RPMI7951 (cell line): ENCODE results near the gene CYTH2. TPM values are rescaled to one million over a fixed set of nuclear protein-coding genes. Genes with fewer than 3 reads are reported as not detected.

Source experiments
- DNase-seq: peaks from one replicate; pipeline ENCODE4 v3.0.0-alpha.2; 2012; ENCODE audit warnings: low read depth
- total RNA-seq: library from RNA; depleted of rRNA; stranded (reverse); fragments of >200 nt; shearing (Covaris generic); gene quantifications from 2 replicates; pipeline ENCODE4 v1.2.3, GENCODE V29; 2014; rRNA removed

CYTH2 gene, protein sequence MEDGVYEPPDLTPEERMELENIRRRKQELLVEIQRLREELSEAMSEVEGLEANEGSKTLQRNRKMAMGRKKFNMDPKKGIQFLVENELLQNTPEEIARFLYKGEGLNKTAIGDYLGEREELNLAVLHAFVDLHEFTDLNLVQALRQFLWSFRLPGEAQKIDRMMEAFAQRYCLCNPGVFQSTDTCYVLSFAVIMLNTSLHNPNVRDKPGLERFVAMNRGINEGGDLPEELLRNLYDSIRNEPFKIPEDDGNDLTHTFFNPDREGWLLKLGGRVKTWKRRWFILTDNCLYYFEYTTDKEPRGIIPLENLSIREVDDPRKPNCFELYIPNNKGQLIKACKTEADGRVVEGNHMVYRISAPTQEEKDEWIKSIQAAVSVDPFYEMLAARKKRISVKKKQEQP
- 39.0 and 74.3 TPM in 2 replicates for total RNA-seq

DNA sequence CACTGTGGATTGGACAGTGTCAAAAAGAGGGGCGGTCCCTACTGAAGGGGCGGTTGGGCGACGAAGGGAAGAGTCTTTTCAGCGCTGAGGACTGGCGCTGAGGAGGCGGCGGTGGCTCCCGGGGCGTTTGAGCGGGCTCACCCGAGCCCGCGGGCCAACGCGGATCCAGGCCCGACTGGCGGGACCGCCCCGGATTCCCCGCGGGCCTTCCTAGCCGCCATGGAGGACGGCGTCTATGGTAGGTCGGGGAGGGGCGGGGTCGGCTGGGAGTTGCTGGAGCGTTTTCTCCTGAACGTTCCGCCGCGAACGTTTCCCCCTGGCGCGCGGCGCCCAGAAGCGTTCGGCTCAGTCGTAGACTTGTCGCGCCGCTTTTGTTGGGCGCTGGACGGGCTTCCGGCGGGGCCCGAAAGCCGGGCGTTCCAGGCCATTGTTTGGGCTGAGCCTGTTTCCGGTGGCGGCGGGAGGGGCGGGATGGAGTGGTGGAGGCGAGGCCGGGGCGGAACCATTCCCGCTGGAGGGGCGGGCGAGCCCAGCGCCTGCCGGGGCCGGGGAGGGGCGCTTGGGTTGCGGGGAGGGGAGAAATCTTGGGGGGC, at the start of gene CYTH2:
Gene CYTH2, plus strand, starts transcription at position 81 of the 593 bp plus-strand sequence. Its CDS starts 139 bp downstream, at position 220.
- peak; percentile 84 for DNase-seq

DNA sequence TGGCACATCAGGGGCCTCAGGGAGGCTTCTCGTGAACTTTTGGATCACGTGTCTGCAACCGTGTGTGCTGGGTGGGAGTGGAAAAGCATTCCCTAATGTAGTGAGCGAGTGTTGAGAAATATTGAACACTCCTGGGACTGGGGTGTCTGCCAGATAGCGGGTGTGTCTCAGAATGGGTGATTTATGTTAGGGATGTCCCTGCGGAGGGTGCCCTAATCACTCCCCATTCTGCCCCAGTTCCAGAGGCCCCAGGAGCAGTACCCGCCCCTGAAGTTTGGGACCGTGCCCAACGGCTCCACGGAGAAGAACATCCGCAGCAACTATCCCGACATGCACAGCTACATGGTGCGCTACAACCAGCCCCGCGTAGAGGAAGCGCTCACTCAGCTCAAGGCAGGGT, 47.6 kb upstream of the CYTH2 start:
- no peak for DNase-seq

DNA sequence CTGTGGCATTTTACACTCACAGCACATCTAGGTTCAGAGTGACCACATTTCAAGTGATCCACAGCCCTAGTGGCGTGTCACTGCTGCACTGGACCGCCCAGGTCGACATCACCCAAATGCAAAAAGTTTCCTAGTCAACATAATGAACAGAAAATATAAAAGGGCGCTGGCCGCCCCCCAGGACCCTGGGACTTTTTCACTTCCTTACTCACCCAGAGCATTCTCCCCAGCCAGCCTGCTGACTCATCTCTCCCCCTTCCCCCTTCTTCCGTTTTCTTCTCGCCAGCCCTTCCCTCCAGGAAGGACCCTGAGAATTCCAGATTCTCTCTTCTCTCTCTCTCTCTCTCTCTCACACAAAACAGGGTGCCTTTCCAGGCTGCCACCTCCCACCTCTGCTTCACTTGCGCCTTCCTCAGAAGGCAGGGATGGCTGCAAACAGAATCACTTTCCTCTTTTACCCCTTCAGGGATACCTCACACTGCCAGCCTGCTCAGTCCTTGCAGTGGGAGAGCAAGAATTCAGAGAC, 44.4 kb upstream of the CYTH2 start:
- DNase-seq, result peak; percentile 76

DNA sequence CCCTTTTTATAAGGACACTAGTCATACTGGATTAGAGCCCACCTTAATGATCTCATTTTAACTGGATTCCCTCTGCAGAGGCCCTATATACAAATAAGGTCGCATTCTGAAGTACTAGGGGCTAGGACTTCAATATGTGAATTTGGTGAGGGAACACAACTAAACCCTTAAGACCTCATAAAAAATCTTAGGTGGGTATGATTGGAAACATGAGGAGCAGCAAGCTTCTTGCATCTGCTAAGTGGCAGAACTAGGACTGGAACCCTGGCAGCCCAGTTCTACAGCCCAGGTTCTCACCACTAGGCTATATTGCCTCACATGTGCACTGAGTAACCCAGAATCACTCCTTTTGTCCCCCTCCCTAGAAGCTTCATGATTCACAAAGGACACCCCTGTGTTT, 40.5 kb upstream of the CYTH2 start:
- DNase-seq, result no peak

DNA sequence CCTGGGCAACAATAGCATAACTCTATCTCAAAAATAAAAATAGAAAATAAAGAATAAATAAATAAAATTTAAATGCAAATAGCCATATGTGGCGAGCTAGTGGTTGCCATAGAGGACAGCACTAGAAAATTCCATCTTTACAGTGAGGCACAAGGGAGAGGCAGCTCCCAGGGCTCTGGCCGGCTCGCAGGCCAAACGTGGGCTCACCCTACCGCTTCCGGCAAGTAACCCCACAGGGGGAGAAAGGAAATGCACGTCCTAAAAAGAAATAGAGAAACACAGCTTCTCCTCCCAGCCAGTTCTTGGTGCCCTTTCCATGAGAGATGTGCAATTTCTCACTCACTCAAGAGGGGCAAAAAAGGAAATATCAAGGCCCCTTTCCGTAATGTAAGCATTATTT, 35.8 kb upstream of the CYTH2 start:
- no peak for DNase-seq

DNA sequence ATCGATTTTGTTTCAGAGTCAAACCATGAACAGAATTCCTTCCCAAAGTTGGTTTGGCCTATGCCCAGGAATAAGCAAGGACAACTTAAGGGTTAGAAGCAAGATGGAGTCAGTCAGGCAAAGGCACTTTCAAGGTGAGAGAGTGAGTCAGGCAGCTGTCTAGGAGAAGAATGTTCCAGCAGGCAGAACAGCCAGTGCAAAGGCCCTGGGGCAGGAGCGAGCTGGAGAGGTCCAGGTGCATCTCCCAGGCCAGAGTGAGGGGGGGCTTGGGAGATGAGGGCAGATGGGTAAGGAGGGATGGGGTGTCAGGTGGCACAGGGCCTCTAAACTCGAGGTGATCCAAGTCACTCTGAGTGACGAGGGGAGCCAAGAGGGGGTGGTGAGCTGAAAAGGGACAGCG, 32.6 kb upstream of the CYTH2 start:
- no peak for DNase-seq

DNA sequence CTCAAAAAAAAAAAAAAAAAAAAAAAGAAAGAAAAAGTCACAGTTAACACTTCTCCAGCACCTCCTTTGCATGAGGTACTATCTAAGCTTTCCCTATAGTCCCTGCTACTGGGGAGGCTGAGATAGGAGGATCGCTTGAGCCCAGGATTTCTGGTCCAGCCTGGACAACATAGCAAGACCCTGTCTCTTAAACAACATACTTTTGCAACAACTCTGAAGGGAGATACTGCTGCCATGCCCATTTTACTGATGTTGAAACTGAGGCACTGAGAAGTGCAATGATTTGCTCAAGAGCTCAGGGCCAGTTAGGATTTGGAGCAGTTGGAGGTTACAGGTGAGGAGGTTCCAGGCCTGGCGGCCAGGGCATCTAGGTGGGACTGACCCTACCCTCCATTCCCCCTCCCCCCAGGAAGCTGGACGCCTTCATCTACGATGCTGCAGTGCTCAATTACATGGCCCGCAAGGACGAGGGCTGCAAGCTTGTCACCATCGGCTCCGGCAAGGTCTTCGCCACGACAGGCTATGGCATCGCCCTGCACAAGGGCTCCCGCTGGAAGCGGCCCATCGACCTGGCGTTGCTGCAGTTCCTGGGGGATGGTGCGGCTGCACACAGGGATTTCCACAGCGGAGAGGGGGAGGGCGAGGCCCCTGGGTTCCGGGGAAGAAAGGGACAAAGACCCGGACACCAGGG, 27.7 kb upstream of the CYTH2 start:
- no peak for DNase-seq

DNA sequence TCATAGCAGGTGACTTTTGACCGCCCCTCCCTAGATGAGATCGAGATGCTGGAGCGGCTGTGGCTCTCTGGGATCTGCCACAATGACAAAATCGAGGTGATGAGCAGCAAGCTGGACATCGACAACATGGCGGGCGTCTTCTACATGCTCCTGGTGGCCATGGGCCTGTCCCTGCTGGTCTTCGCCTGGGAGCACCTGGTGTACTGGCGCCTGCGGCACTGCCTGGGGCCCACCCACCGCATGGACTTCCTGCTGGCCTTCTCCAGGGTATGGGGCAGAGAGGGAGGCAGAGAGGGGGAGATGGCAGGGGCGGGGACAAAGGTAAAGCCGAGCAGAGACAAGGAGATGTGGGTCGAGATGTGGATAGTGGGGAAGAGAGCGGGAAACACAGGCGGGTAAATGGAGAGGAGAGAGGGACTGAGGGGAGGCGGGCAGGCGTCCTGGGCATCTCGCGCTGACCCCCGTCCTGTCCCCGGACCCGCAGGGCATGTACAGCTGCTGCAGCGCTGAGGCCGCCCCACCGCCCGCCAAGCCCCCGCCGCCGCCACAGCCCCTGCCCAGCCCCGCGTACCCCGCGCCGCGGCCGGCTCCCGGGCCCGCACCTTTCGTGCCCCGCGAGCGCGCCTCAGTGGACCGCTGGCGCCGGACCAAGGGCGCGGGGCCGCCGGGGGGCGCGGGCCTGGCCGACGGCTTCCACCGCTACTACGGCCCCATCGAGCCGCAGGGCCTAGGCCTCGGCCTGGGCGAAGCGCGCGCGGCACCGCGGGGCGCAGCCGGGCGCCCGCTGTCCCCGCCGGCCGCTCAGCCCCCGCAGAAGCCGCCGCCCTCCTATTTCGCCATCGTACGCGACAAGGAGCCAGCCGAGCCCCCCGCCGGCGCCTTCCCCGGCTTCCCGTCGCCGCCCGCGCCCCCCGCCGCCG, 26.8 kb upstream of the CYTH2 start:
- no peak for DNase-seq

DNA sequence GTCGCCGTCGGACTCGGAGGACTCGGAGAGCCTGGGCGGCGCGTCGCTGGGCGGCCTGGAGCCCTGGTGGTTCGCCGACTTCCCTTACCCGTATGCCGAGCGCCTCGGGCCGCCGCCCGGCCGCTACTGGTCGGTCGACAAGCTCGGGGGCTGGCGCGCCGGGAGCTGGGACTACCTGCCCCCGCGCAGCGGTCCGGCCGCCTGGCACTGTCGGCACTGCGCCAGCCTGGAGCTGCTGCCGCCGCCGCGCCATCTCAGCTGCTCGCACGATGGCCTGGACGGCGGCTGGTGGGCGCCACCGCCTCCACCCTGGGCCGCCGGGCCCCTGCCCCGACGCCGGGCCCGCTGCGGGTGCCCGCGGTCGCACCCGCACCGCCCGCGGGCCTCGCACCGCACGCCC, 25.9 kb upstream of the CYTH2 start:
- DNase-seq, result no peak

DNA sequence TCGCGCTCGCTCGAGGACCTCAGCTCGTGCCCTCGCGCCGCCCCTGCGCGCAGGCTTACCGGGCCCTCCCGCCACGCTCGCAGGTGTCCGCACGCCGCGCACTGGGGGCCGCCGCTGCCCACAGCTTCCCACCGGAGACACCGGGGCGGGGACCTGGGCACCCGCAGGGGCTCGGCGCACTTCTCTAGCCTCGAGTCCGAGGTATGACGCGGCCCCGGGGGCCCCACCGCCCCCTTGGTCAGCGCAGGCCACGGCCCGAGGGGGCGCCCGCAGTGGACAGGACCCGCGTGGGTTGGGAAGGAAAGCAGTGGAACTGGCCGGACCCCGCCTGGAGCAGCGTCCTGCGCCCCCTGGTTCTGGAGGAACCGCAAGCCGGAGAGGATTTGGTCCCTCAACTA, 25.4 kb upstream of the CYTH2 start:
- DNase-seq, result no peak

DNA sequence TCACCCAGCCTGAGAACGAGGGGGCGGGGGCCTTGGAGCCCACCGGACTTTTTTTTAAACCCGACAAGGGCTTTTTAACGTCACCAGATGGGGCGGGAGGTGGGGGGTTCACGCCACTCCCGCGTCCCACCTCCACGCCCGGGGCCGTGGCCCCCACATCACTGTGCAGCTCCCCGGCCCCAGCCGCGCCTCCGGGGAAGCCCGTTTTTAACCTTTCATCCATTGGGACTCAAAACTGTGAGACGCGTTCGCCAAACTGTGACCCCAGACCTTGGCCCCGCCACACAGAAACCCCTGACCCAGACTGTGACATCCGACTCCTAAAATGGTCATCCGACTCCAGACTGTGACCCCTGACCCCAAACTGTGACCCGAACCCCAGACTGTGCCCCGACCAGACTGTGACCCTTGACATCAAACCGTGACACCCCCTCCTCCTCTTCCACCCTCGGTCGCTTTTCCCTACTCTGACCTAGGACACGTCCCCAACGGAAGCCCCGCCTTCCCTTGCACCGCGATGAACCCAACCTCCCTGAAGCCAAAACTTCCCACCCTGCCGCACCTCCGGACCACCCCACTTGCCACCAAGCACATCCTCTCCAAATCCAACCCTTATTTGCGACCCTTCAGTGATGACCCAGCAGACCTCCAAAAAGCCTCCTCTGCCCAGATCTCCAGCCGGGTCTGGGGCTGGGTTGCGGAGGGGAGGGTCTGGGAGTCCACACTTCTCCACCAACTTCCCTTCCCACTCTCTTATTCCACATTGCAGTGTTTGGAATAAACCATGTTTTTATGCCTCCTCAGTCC, 24.8 kb upstream of the CYTH2 start:
- no peak for DNase-seq

DNA sequence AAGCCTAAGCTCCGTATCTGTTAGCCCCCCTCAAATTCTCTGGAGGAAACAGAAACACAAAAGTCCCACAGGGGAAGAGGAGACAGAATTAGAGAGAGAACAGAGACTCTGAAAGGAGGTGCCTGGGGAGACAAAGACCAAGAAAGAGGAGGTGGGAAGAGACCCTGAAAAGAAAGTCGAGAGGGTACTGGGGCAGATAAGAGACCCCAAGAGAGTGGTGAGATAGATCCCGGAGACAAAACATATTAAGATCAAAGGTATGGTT, 24.3 kb upstream of the CYTH2 start:
- no peak for DNase-seq

DNA sequence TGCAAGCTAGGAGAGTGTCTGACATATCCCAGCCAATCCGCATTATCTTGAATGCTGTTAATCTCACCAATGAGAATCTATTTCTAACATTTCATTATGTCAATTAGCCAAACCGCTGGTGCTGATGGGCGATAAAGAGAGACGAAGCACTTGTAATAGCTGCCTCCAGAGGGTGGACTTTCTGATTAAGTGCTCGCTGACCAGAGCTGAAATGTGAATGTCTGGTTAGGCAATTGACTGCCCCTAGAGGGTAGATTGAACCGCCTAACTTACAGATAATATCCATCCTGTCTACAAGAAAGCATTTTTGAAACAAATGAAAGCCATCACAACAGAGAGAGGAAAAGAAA, 23.9 kb upstream of the CYTH2 start:
- peak; percentile 91 for DNase-seq

DNA sequence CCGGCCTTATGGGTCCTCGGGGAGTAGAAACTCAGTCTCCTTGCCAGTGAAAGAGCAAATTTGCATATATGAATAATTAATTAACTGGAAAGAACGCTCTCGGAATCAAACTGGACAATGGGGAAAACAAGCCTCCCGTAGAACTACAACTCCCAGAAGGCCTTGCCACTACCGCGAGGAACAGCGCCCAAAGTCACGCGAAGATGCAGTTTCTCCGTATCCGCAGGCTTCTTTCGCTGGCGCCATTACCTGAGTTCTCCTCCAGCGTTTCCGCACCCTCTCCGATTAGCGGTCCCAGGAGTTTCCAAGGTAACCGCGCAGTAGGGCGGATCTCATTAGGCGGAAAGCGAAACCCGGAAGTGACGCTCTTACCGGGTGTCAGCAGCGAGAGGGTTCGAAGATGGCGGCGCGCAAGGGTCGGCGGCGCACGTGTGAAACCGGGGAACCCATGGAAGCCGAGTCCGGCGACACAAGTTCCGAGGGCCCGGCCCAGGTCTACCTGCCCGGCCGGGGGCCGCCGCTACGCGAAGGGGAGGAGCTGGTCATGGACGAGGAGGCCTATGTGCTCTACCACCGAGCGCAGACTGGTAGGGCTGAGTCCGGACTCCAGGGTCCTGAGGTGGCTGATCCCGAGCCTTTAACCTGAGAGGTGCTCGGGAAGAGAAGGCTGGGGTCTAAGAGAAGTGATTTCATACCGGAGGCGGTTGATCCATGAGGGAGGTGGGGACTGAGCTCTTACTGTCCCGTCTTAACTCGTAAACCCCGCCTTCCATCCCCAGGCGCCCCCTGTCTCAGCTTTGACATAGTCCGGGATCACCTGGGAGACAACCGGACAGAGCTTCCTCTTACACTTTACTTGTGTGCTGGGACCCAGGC, 23.3 kb upstream of the CYTH2 start, which contains the start of gene GRWD1:
Gene GRWD1, plus strand, starts transcription at position 378 of the 876 bp plus-strand sequence. Its CDS starts 23 bp downstream, at position 401.
- peak; percentile 95 for DNase-seq

DNA sequence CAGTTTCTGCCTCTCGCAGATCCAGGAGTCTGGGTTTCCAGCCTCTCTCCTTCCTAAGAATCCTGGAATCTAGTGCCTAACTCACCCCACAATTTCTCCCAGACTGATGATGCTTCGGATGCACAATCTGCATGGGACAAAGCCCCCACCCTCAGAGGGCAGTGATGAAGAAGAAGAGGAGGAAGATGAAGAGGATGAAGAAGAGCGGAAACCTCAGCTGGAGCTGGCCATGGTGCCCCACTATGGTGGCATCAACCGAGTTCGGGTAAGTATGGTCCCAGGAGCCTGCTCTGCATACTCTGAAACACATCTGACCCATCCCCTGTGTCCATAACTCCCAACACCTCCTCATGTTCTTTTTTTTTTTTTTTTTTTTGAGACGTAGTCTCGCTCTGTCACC, 22.6 kb upstream of the CYTH2 start:
- DNase-seq, result no peak

DNA sequence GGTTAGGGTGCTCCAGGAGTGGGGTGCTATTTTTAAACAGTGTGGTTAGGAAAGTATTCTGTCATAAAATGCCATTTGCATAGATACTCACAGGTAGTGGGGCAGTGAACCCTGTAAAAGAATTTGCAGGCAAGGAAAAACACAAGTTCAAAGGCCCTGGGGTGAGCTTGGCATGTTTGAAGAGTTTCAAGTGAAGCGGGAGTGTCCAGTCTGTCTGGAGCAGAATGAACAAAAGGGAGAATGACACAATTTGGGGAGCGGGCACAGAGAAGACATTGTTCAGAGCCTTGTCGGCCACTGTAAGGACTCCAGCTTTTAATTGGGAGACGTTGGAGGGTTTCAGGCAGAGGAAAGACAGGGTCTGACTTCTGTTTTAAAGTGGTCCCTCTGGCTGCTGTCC, 20.6 kb upstream of the CYTH2 start:
- DNase-seq, result no peak

DNA sequence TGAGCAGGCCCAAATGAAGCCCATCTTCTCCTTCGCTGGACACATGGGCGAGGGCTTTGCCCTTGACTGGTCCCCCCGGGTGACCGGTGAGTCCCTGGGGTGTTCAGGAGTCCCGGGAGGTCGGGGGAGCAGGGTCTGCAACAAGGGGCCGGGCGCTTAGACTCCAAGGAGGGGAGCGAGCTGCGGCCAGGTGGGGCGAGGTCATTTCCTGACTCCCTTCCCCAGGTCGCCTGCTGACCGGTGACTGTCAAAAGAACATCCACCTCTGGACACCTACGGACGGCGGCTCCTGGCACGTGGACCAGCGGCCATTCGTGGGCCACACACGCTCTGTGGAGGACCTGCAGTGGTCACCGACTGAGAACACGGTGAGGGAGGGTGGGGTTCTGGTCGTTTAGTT, 18.7 kb upstream of the CYTH2 start:
- no peak for DNase-seq

DNA sequence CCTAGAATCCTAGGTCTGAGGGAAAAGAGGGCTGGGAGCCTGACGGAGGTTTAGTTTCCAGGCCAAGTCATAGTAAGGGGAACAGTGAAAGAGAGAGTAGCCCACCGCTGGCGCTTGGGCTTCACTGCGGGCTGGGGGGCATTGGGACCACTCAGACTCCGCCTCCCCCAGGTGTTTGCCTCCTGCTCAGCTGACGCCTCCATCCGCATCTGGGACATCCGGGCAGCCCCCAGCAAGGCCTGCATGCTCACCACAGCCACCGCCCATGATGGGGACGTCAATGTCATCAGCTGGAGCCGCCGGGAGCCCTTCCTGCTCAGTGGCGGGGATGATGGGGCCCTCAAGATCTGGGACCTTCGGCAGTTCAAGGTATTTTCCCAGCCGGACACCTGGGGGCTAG, 18.3 kb upstream of the CYTH2 start:
- no peak for DNase-seq

DNA sequence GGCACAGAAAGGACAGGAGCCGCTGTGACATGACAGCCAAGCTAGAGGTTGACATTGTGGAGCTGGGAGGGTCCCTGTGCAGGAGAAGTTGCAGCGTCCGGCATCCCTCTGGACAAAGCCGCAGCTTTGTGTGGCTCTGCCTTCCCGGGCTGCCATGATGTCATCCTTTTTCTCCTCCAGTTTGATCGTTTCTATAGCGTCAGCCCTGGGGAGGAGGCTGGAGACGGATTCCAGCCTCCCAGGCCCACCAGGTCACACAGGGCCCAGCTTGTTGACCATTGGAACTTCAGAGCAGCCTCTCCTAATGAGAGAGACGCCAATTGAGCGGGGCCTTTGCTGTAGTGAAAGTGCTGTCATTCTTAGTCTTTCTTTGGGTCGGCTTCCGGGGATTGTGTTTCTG, 17.5 kb upstream of the CYTH2 start:
- no peak for DNase-seq
